Prostate gland (tissue), 2 donors: ENCODE results near the gene SDS.

Source experiments
- CTCF ChIP-seq, 4 experiments: fragments of 200-600 bp in 2 of 4; fragments of 450-650 bp in 2 of 4; sonication (generic) in 2 of 4; IDR thresholded peaks; 1 replicate in 3 of 4; 2 replicates in 1 of 4; pipeline ENCODE4 v1.5.1; 2016 to 2019; ENCODE audit warnings: antibody characterized with exemption in 4 of 4, mild to moderate bottlenecking in 2 of 4, moderate library complexity in 2 of 4
- POLR2A ChIP-seq: fragments of 450-650 bp; IDR thresholded peaks from one replicate; pipeline ENCODE4 v1.6.1; 2016; ENCODE audit warnings: antibody characterized with exemption, mild to moderate bottlenecking
- POLR2AphosphoS5 ChIP-seq: sonication (generic); formaldehyde crosslinking; IDR thresholded peaks from one replicate; pipeline ENCODE4 v1.6.1; 2017; ENCODE audit warnings: antibody characterized with exemption

GRCh38 chr12:113391145-113391544 is 12.5 kb downstream of the SDS start:
- TF ChIP-seq CTCF (IDR thresholded peaks at IDR 0.05) (no peak), POLR2A (no peak), POLR2AphosphoS5 (no peak)
